HG03432 (cell line): Measurements from ENCODE around the gene MICOS13.
"Not testable (repeated sequence)": the region's sequence is repeated elsewhere in the genome, so short reads cannot be mapped to it uniquely, and the experiment has no call there.

Experiments
- ATAC-seq: cut with Tn5 transposase; IDR thresholded peaks from one replicate; pipeline ENCODE4 v1.9.1; 2021; ENCODE audit warnings: mild to moderate bottlenecking, moderate library complexity; ENCODE audit not compliant: unreplicated experiment

The MICOS13 gene, protein sequence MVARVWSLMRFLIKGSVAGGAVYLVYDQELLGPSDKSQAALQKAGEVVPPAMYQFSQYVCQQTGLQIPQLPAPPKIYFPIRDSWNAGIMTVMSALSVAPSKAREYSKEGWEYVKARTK

GRCh38 chr19:5680437-5681368 is at the start of gene MICOS13, which contains the start of gene HSD11B1L:
TSS of gene MICOS13 (minus strand) at chr19:5680516. CDS start at chr19:5680486, 30 bp downstream.
TSS of gene HSD11B1L (plus strand) at chr19:5681027. CDS start at chr19:5684833, 3,806 bp downstream.
- ATAC-seq = peak; percentile 80

DNA sequence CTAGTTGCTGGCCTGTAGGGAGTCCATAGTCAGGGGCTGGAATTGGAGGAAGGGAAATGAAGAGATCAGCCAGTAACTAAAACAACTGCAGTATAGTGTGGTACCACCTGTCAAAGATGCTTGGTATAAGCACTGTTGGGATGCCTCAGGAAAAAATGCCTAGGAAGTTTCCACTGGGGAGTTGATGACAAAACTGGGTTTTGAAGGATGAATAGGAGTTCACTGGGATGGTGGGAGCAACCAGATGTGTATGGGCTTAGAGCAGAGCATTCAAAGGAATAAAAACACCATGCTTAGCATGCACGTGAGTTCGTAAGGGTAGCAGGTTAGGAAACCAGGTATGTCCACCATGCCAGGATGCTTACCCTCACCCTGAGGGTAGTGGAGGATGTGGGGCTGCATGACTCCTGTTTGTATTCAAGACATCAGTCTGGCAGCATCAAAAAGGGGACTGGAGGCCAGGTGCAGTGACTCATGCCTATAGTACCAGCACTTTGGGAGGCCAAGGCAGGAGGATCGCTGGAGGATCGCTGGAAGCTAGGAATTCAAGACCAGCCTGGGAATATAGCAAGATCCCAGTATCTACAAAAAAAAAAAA is 47.2 kb upstream of the MICOS13 start:
- ATAC-seq = no peak

GRCh38 chr19:5719961-5720790 is 39.9 kb upstream of the MICOS13 start, which contains the start of the genes CATSPERD and LONP1:
TSS of gene CATSPERD (plus strand) at chr19:5720637. CDS start at chr19:5720738, 101 bp downstream.
TSS of gene LONP1 (minus strand) at chr19:5720146. CDS start at chr19:5720132, 14 bp downstream.
- ATAC-seq = peak; percentile 80

DNA sequence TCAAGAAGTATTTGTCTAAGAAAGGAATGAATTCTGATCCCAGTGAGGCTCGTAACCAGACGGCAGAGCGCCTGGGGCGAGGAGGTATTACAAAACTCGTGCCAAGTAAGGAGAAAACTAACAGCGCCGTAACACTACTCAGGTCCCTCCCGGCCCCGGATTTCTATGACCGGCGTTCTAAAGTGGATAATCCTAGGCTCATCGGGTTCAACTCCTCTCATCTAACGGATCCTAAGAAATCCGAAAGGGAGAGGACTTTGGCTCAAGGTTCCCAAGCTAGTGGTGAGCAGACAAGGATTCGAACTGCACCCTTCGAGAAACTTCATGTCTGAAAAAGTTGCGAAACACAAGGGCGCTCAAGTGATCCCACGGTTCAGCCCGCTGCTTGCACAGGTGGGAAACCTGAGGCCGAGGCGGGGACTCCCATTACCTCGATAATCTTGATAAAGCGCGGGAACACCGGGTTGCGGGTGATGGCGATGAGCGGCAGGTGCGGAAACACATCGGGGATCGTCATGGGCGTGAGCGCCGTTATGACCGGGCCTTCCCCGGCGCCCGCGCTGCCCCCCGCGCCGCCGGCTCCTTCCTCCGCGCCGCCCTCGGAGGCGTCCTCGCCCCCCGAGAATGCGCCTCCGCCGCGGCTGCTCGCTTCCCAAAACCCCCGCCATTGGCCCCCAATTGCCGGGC is 39.1 kb upstream of the MICOS13 start:
- no peak for ATAC-seq

GRCh38 chr19:5718579-5719273 is 38.4 kb upstream of the MICOS13 start:
- ATAC-seq = no peak

DNA sequence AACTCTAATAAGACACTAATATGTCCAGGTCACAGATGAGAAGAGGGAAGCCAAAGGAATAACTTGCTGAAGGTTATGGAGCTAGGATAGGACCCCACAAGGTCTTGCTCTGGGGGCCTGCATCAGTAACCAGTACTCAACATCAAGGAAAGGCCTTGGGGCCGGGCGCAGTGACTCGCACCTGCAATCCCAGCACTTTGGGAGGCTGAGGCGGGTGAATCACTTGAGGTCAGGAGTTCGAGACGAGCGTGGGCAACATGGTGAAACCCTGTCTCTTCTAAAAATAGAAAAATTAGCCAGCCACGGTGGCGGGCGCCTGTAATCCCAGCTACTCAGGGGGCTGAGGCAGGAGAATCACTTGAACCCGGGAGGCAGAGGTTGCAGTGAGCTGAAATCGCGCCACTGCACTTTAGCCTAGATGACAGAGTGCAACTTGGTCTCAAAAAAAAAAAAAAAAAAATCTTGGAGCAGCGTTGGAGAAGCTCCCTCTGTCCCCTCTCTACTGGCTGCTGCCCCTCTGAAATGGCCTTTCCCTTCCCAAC is 37.8 kb upstream of the MICOS13 start:
- ATAC-seq = no peak

- ATAC-seq = no peak
Measured at GRCh38 chr19:5717215-5717935, 37.1 kb upstream of the MICOS13 start.

GRCh38 chr19:5714816-5715215 is 34.5 kb upstream of the MICOS13 start:
- no peak for ATAC-seq

GRCh38 chr19:5713228-5713627 is 32.9 kb upstream of the MICOS13 start:
- ATAC-seq = no peak

DNA sequence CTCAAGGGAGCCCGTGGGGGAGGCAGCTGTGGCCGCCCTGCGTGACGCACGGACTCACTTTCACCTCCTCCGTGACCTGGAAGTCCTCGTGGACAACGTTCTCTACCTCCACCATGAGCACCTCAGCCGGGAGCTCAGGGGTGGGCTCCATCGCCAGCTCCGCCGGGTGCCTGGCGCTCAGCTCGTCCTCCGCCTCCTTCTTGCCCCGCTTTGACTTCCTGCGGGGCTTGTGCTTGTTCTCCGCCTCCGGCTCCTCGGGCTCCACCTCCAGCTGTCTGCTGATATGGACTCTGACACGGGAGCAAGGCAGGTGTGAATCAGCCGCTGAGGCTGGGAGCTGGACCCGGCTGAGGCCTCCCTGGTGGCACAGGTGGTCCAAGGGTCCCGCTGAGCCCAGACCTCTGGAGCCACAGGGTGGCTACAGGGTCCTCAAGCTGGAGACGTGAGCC is 31.4 kb upstream of the MICOS13 start:
- no peak for ATAC-seq

GRCh38 chr19:5711025-5711424 is 30.7 kb upstream of the MICOS13 start:
- no peak for ATAC-seq

GRCh38 chr19:5707576-5708575 is 27.6 kb upstream of the MICOS13 start:
- ATAC-seq = no peak

- ATAC-seq = no peak
Measured at GRCh38 chr19:5706876-5707573, 26.7 kb upstream of the MICOS13 start.

GRCh38 chr19:5705552-5705951 is 25.2 kb upstream of the MICOS13 start:
- no peak for ATAC-seq

- no peak for ATAC-seq
Measured at GRCh38 chr19:5703819-5704818, 23.8 kb upstream of the MICOS13 start.

GRCh38 chr19:5702053-5702410 is 21.7 kb upstream of the MICOS13 start:
- ATAC-seq = not testable (repeated sequence)
